ENCODE measurements around the gene CCNA2. TPM values are rescaled to one million over a fixed set of nuclear protein-coding genes. Genes with fewer than 3 reads are reported as not detected.
A peak's percentile ranks its signal among the peaks of the same experiment; 100 is the strongest.

CCNA2 gene
- polyA plus RNA-seq, 3 donors: 26.7 to 36.6 (median 35.9) TPM

GRCh38 chr4:121817701-121818100 lies 6.0 kb downstream of the CCNA2 start:
- no peak for DNase-seq

GRCh38 chr4:121817006-121817405 lies 6.7 kb downstream of the CCNA2 start:
- no peak for DNase-seq

- DNase-seq: no peak
Observed at GRCh38 chr4:121814756-121815155, 8.9 kb downstream of the CCNA2 start.

- DNase-seq: no peak
Observed at GRCh38 chr4:121811122-121811521, 12.6 kb downstream of the CCNA2 start.

- DNase-seq: no peak
Observed at GRCh38 chr4:121806411-121806810, 17.3 kb downstream of the CCNA2 start.

DNA sequence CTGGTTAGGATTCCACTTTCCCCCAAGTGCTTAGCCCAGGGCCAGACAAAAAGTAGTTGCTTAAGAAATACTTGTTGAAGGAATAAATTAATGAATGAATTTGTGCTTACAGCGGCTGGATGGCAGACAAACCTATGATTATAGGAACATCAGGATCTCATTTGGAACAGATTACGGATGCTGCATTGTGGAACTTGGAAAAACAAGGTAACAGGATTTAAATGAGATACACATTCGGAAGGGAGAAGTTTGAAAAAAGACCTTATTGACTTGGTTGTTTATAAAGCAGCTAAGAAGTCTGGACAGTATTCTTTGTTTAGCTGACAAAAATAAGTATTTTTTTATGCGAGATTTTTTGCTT lies 22.0 kb downstream of the CCNA2 start:
- no peak for DNase-seq

DNA sequence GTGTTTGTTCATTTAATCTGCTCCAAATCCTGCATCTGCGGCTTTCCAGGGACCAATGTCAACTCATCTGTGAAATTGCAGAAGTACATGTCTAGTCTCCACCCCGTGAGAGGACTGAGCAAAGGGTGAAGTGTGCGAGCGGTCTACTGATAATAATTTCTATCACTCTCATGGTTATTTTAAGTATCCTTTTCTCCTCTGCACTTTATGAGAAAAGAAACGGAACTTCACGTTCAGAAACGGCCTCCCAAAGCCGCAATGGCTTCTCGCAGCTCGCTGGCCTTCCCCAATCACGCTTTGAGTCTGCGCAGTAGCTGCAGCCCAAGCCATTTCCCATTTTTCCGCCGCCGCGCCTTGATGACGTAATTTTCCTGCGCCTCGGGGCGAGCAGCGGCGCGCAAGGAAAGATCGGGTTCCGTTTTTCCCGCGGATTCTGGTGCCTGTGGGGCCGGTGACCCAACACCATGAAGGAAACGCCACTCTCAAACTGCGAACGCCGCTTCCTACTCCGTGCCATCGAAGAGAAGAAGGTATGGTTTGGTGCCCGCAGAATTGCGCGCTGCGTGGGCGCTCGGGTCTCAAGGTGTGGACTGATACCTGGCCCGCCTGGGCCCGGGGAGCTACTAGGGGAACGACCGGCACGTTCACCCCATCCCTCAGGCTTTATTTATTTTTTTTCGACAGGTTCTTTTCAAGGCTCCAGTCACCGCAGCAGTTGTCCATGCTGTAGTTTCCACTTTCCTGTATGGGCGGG lies 22.5 kb downstream of the CCNA2 start, which contains the start of gene EXOSC9:
TSS of gene EXOSC9 (plus strand) at position 363 of the 754 bp plus-strand sequence. CDS start at position 465, 102 bp downstream.
- DNase-seq: peak; percentile 96

DNA sequence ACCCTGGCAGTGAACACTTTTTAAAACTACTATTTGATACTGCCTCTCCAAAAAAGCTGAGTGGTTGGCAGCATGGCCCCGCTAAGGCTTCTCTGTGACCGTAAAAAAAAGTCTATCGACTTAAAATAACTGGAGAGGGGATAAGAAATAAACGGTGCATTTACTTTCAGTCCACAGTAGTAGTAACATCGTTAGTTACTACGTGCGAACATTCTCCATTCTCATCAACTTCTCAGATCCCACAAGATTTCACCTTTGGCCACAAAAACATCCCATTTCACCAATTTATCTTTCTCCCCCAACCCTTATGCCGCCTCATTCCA lies 23.1 kb downstream of the CCNA2 start:
- DNase-seq: no peak

- DNase-seq: no peak
Observed at GRCh38 chr4:121799867-121800501, 23.7 kb downstream of the CCNA2 start.

GRCh38 chr4:121799208-121799823 lies 24.4 kb downstream of the CCNA2 start:
- no peak for DNase-seq

GRCh38 chr4:121796283-121796682 lies 27.4 kb downstream of the CCNA2 start:
- DNase-seq: no peak

DNA sequence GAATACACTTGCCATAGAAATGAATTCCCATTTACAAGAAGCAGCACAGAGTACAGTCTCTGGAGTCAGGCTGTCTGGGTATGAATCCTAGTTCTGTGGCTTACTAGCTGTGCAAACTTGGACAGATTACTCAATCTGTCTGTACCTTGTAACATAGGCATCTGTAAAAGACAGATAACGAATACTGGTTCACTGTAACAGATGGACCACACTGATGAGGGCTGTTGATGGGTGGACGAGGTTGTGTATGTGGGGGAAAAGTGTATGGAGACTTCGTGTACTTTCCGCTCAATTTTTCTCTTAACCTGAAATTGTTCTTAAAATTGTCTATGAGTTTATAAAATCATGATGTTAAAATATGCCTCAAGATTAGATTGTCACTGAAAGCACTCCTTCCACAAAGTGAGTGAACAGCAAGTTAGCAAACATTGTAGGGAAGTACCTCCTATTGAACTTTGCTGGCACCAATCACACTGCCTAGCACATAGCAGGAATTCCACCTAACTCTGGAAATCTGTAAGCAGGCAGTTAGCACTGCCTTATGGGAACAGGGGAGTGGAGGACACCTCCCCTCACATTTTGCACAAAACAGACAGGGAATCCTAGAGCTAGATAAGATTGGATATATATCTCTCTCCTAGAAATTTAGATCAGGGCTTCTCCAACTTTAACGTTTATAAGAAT lies 29.0 kb downstream of the CCNA2 start:
- DNase-seq: no peak

GRCh38 chr4:121792966-121793365 lies 30.7 kb downstream of the CCNA2 start:
- no peak for DNase-seq

DNA sequence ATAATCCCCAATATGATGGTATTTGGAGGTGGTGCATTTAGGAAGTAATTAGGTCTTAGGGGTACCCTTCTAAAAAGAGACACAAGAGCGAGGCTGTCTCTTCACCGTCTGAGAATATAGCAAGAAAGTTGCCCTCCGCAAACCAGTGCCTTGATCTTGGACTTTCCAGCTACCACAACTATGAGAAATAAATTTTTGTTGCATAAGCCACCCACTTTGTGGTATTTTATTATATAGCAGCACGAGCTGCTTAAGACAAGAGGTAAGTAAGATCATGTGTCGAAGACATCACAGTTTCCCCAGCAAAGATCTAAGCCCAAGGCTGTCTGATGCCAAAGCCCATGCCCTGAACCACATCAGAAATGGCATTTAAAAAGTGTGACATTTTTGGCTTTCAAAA lies 32.2 kb downstream of the CCNA2 start:
- DNase-seq: no peak

- no peak for DNase-seq
Observed at GRCh38 chr4:121790976-121791375, 32.7 kb downstream of the CCNA2 start.

DNA sequence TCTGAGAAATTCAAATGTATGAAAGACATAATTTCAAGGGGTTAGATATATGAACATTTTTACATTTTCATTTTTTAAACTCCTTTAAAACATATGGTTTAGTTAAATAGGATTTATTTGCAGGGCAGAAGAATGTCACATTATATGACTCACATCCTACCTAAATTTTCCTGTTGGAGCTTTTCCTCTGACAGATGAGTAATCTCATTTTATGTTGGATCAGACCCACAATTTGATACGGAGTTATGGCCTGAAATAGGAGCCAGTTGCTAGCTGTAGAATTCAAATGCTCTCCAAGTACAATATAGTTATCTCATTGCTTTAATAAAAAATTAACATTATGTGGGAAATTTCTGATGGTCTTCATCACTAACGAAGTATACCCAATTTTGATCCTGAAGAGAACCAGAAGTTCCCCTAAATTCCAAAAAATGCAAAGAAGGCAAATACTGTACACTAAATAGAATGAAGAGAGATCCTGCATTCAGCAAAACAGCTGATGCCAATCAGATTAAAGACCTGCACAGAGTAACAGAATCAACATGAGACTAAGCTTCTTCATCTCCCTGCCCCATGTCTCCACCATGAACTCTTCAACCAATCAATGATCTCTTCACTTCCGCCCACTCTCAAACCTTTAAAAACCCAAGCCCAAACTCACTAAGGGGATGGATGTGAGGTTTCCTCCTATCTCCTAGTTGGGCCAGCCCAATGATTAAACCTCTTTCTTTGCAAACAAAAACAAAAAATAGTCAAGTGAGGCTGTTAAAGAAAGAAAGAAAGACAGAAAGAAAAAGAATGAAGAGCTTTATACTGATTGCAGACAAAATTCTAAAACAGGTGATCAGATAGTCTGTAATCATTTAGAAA lies 33.5 kb downstream of the CCNA2 start:
- no peak for DNase-seq

GRCh38 chr4:121789455-121789854 lies 34.2 kb downstream of the CCNA2 start:
- no peak for DNase-seq

GRCh38 chr4:121788896-121789295 lies 34.8 kb downstream of the CCNA2 start:
- DNase-seq: no peak

DNA sequence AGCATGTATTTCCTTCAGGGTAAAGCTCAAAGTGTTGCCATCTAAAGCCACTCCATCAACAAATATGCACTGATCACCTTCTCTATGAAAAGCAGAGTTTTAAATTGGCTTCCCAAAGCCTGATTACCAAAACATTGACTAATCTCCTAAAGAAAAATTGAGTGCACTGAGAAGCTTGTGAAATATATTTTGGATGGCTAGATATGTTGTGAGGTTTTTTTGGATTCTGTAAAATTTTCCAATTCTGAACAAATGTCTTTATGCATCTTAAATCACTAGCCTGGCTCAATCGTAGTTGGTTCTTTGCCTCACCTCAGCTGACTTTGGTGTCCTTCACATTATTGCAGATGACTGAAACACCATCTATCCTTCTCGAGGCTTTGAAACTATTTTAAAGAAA lies 37.5 kb downstream of the CCNA2 start:
- no peak for DNase-seq

- DNase-seq: no peak
Observed at GRCh38 chr4:121785479-121785878, 38.2 kb downstream of the CCNA2 start.

GRCh38 chr4:121784975-121785374 lies 38.7 kb downstream of the CCNA2 start:
- no peak for DNase-seq

DNA sequence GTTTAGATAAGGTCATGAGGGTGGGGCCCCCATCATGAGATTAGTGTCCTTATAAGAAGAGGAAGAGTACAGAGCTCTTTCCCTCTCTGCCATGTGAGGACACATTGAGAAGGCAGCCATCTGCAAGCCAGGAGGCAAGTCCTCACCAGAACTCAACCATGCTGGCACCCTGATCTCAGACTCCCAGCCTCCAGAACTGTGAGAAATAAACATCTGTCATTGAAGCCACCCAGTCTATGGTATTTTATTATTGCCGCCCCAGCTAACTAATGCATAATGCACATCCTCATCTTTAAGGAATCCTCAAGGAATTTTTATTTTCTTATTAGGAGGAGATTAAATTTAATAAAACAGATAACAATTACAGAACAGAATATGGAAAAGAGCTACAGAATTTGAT lies 39.3 kb downstream of the CCNA2 start:
- no peak for DNase-seq

All from renal pelvis (tissue), 4 donors.